Measurements from ENCODE around the gene KCNN3.

DNA sequence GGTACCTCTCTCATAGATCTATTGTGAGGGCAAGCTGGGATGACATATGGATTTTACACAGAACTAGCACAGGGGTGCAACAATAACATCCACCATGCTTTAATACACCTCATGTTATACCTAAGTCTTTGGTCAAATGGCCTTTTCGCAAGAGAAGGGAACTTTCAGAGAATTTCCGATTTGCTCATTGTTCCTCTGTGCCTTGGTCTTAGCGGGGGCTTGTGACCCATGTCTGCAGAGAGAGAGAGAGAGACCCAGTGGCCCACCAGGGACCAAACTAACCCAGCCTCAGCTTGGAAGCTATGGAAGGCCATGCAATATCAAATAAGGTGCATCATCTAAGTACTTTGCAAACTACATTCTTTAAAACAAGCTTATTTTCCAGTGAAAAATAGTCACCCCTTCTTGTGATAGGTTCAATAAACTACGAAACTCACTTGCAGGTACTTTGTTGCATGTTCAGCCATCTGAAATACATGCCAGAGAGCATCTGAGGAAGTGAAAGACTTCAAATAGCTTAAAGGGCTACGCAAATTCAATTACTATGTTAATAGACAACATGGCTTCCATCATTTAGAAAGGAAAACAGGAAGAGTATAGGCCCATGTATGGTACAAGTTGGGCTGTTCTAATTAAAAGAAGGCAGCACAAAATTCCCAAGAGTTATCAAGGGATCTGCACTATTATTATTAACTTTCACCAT lies 100.7 kb downstream of the KCNN3 start:
- TF ChIP-seq, protein P1, sequence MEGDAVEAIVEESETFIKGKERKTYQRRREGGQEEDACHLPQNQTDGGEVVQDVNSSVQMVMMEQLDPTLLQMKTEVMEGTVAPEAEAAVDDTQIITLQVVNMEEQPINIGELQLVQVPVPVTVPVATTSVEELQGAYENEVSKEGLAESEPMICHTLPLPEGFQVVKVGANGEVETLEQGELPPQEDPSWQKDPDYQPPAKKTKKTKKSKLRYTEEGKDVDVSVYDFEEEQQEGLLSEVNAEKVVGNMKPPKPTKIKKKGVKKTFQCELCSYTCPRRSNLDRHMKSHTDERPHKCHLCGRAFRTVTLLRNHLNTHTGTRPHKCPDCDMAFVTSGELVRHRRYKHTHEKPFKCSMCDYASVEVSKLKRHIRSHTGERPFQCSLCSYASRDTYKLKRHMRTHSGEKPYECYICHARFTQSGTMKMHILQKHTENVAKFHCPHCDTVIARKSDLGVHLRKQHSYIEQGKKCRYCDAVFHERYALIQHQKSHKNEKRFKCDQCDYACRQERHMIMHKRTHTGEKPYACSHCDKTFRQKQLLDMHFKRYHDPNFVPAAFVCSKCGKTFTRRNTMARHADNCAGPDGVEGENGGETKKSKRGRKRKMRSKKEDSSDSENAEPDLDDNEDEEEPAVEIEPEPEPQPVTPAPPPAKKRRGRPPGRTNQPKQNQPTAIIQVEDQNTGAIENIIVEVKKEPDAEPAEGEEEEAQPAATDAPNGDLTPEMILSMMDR (IDR thresholded peaks at IDR 0.05) = no peak
- TF ChIP-seq POLR2A (IDR thresholded peaks at IDR 0.05) = no peak
